Colonic mucosa (tissue), 4 donors: Measurements from ENCODE around the gene PPT1. TPM values are rescaled to one million over a fixed set of nuclear protein-coding genes. Genes with fewer than 3 reads are reported as not detected.

Experiments used
- DNase-seq: peaks from one replicate; pipeline ENCODE4 v3.0.0-alpha.2; 2020
- H3K27ac ChIP-seq: fragments of 200-600 bp; one replicate; pipeline ENCODE4 v1.8.0; 2021
- H3K27me3 ChIP-seq: fragments of 200-600 bp; one replicate; pipeline ENCODE4 v1.8.0; 2021
- H3K36me3 ChIP-seq: fragments of 200-600 bp; one replicate; pipeline ENCODE4 v1.8.0; 2021
- H3K4me1 ChIP-seq: fragments of 200-600 bp; one replicate; pipeline ENCODE4 v1.8.0; 2021; ENCODE audit warnings: mild to moderate bottlenecking
- H3K4me3 ChIP-seq: fragments of 200-600 bp; one replicate; pipeline ENCODE4 v1.8.0; 2021
- H3K9ac ChIP-seq, 2 donors: one replicate each; pipeline ENCODE4 v1.7.0; 2013; ENCODE audit warnings: control low read depth in 2 of 2, low read depth in 2 of 2, low read length in 2 of 2
- H3K9me3 ChIP-seq: fragments of 200-600 bp; one replicate; pipeline ENCODE4 v1.8.0; 2021
- CTCF ChIP-seq: fragments of 200-600 bp; IDR thresholded peaks from one replicate; pipeline ENCODE4 v1.8.0; 2022; ENCODE audit warnings: antibody characterized with exemption, mild to moderate bottlenecking
- intact Hi-C: fragments of 100-400 bp; cut with DNase I; formaldehyde crosslinking; loops from one replicate; pipeline ENCODE4 v1.14.1; 2022
- total RNA-seq, 2 donors: library from RNA; stranded (reverse); fragmentation: NEBNext Ultra II Directional in 1 of 2; extraction: Animal tissue kit (Norgen Biotek cat#: 25700) in 1 of 2; gene quantifications; one replicate each; pipeline ENCODE4 v1.2.1, GENCODE V29; 2021
- donor health status: healthy.
- donor health status: DM: no; HTN: no; CAD: no.
- donor health status: DM: no; HTN: no; CAD: no.

Gene PPT1
- total RNA-seq, 2 donors from 2014 or later = 25.7 to 37.7 TPM

- TF ChIP-seq CTCF = no peak
- Histone ChIP-seq H3K36me3 (no peaks in the 10 kb centered on the region), H3K9me3 (no peaks in the 10 kb centered on the region), H3K9ac (no peak overlapping the region), H3K27me3 (no peaks in the 10 kb centered on the region), H3K4me1 (peaks cover 6% of the 10 kb centered on the region), H3K27ac (peak overlapping the region; percentile 26), H3K4me3 (no peak overlapping the region)
- DNase-seq = peak; percentile 54
- intact Hi-C loops = no loop called here
These were observed 60.5 kb downstream of the PPT1 start for GRCh38 chr1:40036574-40036973.

DNA sequence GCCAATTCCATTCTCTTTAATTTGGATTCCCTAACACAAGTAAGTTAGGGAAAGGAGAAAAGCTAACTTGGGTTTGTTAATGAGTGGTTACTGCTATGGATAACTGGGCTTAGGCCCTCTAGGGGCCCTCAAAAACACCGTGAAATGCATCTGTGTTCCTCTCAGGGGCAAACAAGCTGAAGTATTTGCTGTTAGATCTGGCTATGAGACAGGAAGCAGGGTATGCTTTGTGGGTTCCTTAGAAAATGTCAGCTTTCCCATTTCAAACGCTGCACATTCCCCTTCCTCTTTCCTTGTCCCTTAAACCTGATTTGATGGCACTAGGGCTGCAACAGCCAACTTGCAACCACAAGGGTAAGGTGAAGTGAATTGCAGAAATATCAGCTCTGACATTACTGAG, 62.2 kb downstream of the PPT1 start:
- Histone ChIP-seq H3K9me3 (no peaks in the 10 kb centered on the region), H3K36me3 (no peaks in the 10 kb centered on the region), H3K9ac (no peak overlapping the region), H3K27me3 (no peaks in the 10 kb centered on the region), H3K4me3 (no peak overlapping the region), H3K4me1 (peaks cover 5% of the 10 kb centered on the region), H3K27ac (no peak overlapping the region)
- intact Hi-C loops = loop anchor here (5.0 kb wide), 2 partner anchors 63 to 113 kb away; no protein-coding TSS in a partner anchor
- no peak for TF ChIP-seq CTCF
- no peak for DNase-seq

DNA sequence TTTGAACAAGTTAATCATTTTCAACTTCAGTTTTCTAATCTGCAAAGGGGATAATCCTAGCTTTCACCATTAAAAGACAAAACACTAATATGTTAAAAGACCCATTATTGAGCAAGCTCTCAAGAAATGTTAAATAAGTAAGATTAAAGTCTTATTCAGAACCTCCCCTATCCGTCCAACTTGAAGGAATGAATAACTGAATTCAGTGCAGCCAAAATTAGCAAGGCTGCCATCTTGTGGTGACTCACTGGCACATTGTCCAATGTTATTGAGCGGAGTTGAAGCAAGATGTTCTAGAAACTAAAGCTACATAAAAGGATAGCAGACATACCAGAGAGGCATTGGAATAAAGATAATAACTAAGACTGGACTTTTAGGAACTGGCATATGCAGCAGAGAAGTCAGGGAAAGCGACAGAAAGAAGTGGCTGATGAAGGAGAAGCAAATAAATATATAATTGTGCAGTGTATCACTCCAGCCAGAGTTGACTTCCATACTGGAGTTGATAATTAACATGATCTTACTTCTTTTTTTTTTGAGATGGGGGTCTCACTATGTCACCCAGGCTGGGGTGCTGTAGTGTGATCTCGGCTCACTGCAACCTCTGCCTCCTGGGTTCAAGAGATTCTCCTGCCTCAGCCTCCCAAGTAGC, 64.7 kb downstream of the PPT1 start:
- Histone ChIP-seq H3K4me3 (no peak overlapping the region), H3K27me3 (no peaks in the 10 kb centered on the region), H3K9me3 (no peaks in the 10 kb centered on the region), H3K27ac (no peak overlapping the region), H3K36me3 (no peaks in the 10 kb centered on the region), H3K4me1 (peaks cover 3% of the 10 kb centered on the region), H3K9ac (no peak overlapping the region)
- peak; percentile 74 for DNase-seq
- peak; percentile 59 for TF ChIP-seq CTCF
- intact Hi-C loops = loop anchor here (5.0 kb wide), 2 partner anchors 60 to 110 kb away; no protein-coding TSS in a partner anchor

DNA sequence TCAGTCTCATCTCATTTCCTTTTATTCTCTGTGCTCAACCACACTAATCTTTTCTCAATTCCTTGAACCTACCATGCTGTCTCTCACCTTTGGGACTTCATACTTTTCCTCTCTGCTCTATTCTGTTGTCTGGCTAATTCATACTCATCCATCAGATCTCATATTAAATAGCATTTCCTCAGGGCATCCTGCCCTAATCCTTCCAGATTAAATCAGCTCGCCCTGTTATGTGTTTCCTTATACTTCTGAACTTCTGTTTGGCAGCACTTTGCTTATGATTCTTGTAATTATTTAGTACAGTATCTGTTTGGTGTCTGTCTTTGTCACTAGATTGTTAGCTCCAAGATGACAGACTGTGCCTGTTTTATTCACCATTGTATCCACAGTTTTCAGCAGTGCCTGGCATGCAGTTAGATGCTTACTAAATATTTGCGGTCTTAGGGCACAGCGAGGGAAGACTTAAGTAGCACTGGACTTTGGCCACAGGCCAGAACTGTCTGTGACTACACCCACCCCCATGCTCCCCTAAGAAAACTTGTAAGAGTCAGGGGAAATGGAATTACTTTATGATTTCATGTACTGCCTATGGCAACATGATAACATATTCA, 66.4 kb downstream of the PPT1 start:
- Histone ChIP-seq H3K9ac (peak overlapping the region in 1 of 2 donors; percentile 22), H3K27me3 (no peaks in the 10 kb centered on the region), H3K36me3 (no peaks in the 10 kb centered on the region), H3K9me3 (no peaks in the 10 kb centered on the region), H3K4me3 (no peak overlapping the region), H3K27ac (peak overlapping the region; percentile 81), H3K4me1 (peaks cover 3% of the 10 kb centered on the region)
- intact Hi-C loops = loop anchor here (5.0 kb wide), 2 partner anchors 58 to 108 kb away; no protein-coding TSS in a partner anchor
- TF ChIP-seq CTCF = no peak
- no peak for DNase-seq

- H3K9ac ChIP-seq = peak overlapping the region in 1 of 2 donors; percentile 10
- DNase-seq = peak; percentile 57
- no peaks in the 10 kb centered on the region for H3K27me3 ChIP-seq
- H3K4me1 ChIP-seq = peaks cover 3% of the 10 kb centered on the region
- intact Hi-C loops = loop anchor here (5.0 kb wide), 2 partner anchors 57 to 107 kb away; no protein-coding TSS in a partner anchor
- H3K9me3 ChIP-seq = no peaks in the 10 kb centered on the region
- no peak overlapping the region for H3K4me3 ChIP-seq
- H3K27ac ChIP-seq = peak overlapping the region; percentile 81
- H3K36me3 ChIP-seq = no peaks in the 10 kb centered on the region
- no peak for TF ChIP-seq CTCF
These were observed 67.4 kb downstream of the PPT1 start for GRCh38 chr1:40029608-40030007.
